Endodermal cell (in vitro differentiated cells): Measurements from ENCODE around the gene ITGB1. TPM values are rescaled to one million over a fixed set of nuclear protein-coding genes. Genes with fewer than 3 reads are reported as not detected.
"Not testable (repeated sequence)": the region's sequence is repeated elsewhere in the genome, so short reads cannot be mapped to it uniquely, and the experiment has no call there.

Source experiments
- DNase-seq: peaks from one replicate; pipeline ENCODE4 v3.0.0-alpha.2; 2017
- H3K27ac ChIP-seq: 2 replicates; pipeline ENCODE4 v1.5.1; 2013; ENCODE audit warnings: mild to moderate bottlenecking, low read depth, low read length, moderate library complexity
- H3K27me3 ChIP-seq: 2 replicates; pipeline ENCODE4 v1.6.1; 2013; ENCODE audit warnings: mild to moderate bottlenecking, low read length, moderate library complexity; ENCODE audit not compliant: insufficient read depth, control insufficient read depth, poor library complexity, severe bottlenecking
- H3K36me3 ChIP-seq: 2 replicates; pipeline ENCODE4 v1.7.0; 2013; ENCODE audit warnings: mild to moderate bottlenecking, low read length, moderate library complexity; ENCODE audit not compliant: control insufficient read depth, insufficient read depth
- H3K4me1 ChIP-seq: one replicate; pipeline ENCODE4 v1.7.0; 2013; ENCODE audit warnings: low read length; ENCODE audit not compliant: control insufficient read depth, insufficient read depth
- H3K4me3 ChIP-seq: 2 replicates; pipeline ENCODE4 v1.5.1; 2013; ENCODE audit warnings: mild to moderate bottlenecking, low read length, moderate library complexity
- H3K9ac ChIP-seq: 2 replicates; pipeline ENCODE4 v1.6.1; 2013; ENCODE audit warnings: mild to moderate bottlenecking, low read length, moderate library complexity; ENCODE audit not compliant: poor library complexity, severe bottlenecking; ENCODE audit errors: extremely low read depth
- H3K9me3 ChIP-seq: 2 replicates; pipeline ENCODE4 v1.6.1; 2013; ENCODE audit warnings: mild to moderate bottlenecking, low read length, moderate library complexity; ENCODE audit not compliant: control insufficient read depth
- H3K27ac Mint-ChIP-seq: 2 replicates; pipeline ENCODE4 v1.8.0; 2020; ENCODE audit warnings: mixed read lengths
- H3K27me3 Mint-ChIP-seq: 2 replicates; pipeline ENCODE4 v1.8.0; 2021; ENCODE audit warnings: mild to moderate bottlenecking, mixed read lengths; ENCODE audit not compliant: insufficient read depth
- H3K36me3 Mint-ChIP-seq: 2 replicates; pipeline ENCODE4 v1.8.0; 2020; ENCODE audit warnings: low read depth, mixed read lengths
- H3K4me1 Mint-ChIP-seq: 2 replicates; pipeline ENCODE4 v1.8.0; 2020; ENCODE audit warnings: mixed read lengths
- H3K4me3 Mint-ChIP-seq: 2 replicates; pipeline ENCODE4 v1.8.0; 2020; ENCODE audit warnings: mild to moderate bottlenecking, moderate library complexity, mixed read lengths
- H3K9me3 Mint-ChIP-seq: 2 replicates; pipeline ENCODE4 v1.8.0; 2020; ENCODE audit warnings: mild to moderate bottlenecking, mixed read lengths
- WGBS, 2 experiments: methylation state at CpG; one replicate each; pipeline versions ENCODE4 v1.1.5 to v1.1.7; 2013; ENCODE audit warnings: missing lambda C conversion rate in 2 of 2, mixed read lengths in 1 of 2; ENCODE audit not compliant: insufficient coverage in 1 of 2, insufficient read length in 1 of 2; 5-methylcytosine and 5-hydroxymethylcytosine counted together
- total RNA-seq, 2 donors: library from RNA; stranded (reverse); fragmentation: NEBNext Ultra II Directional in 1 of 2; extraction: Animal tissue kit (Norgen Biotek cat#: 25700) in 1 of 2; gene quantifications; 2 replicates in 1 of 2; 3 replicates in 1 of 2; pipeline ENCODE4 v1.2.1, GENCODE V29; 2021
- TF ChIP-seq, protein P1 (sequence below): fragments of 200-600 bp; sonication (generic); conservative IDR thresholded peaks from 2 replicates; pipeline ENCODE4 v1.5.0; 2021; ENCODE audit warnings: antibody characterized with exemption, mild to moderate bottlenecking

ITGB1 gene
- total RNA-seq, 2 donors from 2014 or later: 239 to 285 TPM

DNA sequence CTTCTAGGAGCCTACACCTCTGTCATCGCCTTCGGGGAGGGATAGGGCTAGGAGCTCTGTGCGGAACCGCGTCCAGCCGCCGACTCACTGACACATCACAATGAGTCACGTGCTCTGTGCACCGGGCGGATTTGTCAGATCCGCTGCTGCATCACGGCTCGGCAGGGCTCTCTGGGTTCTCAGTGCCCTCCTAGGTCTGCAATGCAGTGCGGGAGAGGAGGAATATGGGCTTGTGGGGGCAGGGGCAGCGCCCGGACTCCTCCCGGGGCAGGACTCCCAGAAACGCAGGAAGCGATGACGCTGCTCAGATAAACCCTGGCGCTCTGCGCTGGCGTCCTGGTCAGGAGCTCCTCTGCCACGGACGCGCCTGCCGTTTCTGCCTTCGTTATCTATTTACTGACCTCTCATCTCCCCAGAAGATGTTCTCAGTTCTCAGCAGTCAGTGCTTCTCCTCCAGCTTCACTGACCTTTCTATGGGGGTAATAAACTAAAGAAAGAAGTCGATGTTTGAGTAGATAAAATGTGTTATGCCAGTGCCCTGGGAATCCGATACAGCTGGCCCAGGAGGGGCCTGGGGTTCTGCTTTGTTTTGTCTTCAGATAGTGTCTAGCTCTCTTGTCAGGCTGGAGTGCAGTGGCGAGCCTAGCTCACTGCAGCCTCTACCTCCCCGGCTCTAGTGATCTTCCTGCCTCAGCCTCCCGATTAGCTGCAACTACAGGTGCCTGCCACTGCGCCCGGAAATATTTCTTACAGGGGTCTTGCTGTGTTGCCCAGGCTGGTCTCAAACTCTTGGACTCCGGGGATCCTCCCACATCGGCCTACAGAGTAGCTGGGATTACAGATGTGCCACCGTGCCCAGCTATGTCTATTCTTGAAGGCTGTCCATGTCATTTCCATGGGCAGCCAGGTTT lies 22.8 kb upstream of the ITGB1 start:
- Histone ChIP-seq H3K4me3 (peak overlapping the region; percentile 85), H3K27me3 (no peaks in the 10 kb centered on the region), H3K27ac (peak overlapping the region; percentile 80), H3K9me3 (no peaks in the 10 kb centered on the region), H3K9ac (peak overlapping the region; percentile 63), H3K4me1 (peaks cover 10% of the 10 kb centered on the region), H3K36me3 (no peaks in the 10 kb centered on the region)
- TF ChIP-seq, protein P1, sequence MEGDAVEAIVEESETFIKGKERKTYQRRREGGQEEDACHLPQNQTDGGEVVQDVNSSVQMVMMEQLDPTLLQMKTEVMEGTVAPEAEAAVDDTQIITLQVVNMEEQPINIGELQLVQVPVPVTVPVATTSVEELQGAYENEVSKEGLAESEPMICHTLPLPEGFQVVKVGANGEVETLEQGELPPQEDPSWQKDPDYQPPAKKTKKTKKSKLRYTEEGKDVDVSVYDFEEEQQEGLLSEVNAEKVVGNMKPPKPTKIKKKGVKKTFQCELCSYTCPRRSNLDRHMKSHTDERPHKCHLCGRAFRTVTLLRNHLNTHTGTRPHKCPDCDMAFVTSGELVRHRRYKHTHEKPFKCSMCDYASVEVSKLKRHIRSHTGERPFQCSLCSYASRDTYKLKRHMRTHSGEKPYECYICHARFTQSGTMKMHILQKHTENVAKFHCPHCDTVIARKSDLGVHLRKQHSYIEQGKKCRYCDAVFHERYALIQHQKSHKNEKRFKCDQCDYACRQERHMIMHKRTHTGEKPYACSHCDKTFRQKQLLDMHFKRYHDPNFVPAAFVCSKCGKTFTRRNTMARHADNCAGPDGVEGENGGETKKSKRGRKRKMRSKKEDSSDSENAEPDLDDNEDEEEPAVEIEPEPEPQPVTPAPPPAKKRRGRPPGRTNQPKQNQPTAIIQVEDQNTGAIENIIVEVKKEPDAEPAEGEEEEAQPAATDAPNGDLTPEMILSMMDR: peak; percentile 52
- Mint-ChIP-seq H3K9me3 (no peaks in the 10 kb centered on the region), H3K27ac (peak overlapping the region; percentile 99), H3K36me3 (no peaks in the 10 kb centered on the region), H3K4me3 (peak overlapping the region; percentile 75), H3K4me1 (peaks cover 39% of the 10 kb centered on the region), H3K27me3 (no peaks in the 10 kb centered on the region)
- WGBS, 2 experiments: 23 to 25% methylated on average over 22 to 38 of the region's 38 CpGs
- peak; percentile 93 for DNase-seq

DNA sequence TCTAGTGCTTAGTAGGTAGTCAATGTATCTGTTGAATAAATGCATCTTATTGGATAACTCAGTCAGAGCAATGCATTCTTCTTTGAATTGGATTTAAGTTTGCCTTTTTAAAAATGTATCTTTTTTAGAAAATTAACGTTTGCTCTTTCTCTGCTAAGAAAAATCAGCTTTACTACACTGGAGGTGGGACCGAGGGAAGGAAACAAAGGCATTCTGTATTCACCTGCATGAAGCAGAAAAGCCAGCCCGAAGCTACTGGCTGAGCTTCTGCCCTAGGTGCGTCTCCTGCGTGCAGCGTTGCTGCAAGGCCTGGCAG lies 22.2 kb upstream of the ITGB1 start:
- H3K36me3 ChIP-seq: no peaks in the 10 kb centered on the region
- peak overlapping the region; percentile 99 for H3K27ac Mint-ChIP-seq
- H3K27me3 Mint-ChIP-seq: no peaks in the 10 kb centered on the region
- peak overlapping the region; percentile 85 for H3K4me3 ChIP-seq
- 14% methylated on average over 6 of the region's 6 CpGs for WGBS, 2 experiments
- H3K4me3 Mint-ChIP-seq: peak overlapping the region; percentile 75
- H3K9me3 Mint-ChIP-seq: peaks cover 4% of the 10 kb centered on the region
- no peak for DNase-seq
- peaks cover 10% of the 10 kb centered on the region for H3K4me1 ChIP-seq
- no peaks in the 10 kb centered on the region for H3K27me3 ChIP-seq
- H3K27ac ChIP-seq: peak overlapping the region; percentile 80
- TF ChIP-seq, protein P1: no peak
- peaks cover 34% of the 10 kb centered on the region for H3K4me1 Mint-ChIP-seq
- H3K36me3 Mint-ChIP-seq: no peaks in the 10 kb centered on the region
- no peaks in the 10 kb centered on the region for H3K9me3 ChIP-seq
- H3K9ac ChIP-seq: peak overlapping the region; percentile 63

GRCh38 chr10:32979719-32980118 lies 21.7 kb upstream of the ITGB1 start:
- H3K4me3 Mint-ChIP-seq, H3K36me3 Mint-ChIP-seq, H3K36me3 ChIP-seq, H3K27ac ChIP-seq, H3K9ac ChIP-seq, H3K27ac Mint-ChIP-seq, H3K9me3 ChIP-seq, DNase-seq, H3K27me3 Mint-ChIP-seq, H3K4me1 ChIP-seq, H3K27me3 ChIP-seq, H3K4me3 ChIP-seq, H3K9me3 Mint-ChIP-seq: not testable (repeated sequence)
- H3K4me1 Mint-ChIP-seq: peaks cover 34% of the 10 kb centered on the region
- 94 to 97% methylated on average over 11 to 14 of the region's 14 CpGs for WGBS, 2 experiments
